Esophagus muscularis mucosa (tissue), 3 donors: ENCODE results near the gene TEAD2.
"Not testable (repeated sequence)": the region's sequence is repeated elsewhere in the genome, so short reads cannot be mapped to it uniquely, and the experiment has no call there.

Experiments
- CTCF ChIP-seq, 3 experiments: fragments of 200-600 bp in 2 of 3; fragments of 450-650 bp in 1 of 3; sonication (generic) in 2 of 3; IDR thresholded peaks; one replicate each; pipeline ENCODE4 v1.5.1; 2017 to 2019; ENCODE audit warnings: antibody characterized with exemption in 3 of 3, mild to moderate bottlenecking in 2 of 3, moderate library complexity in 1 of 3
- POLR2A ChIP-seq: fragments of 450-650 bp; IDR thresholded peaks from one replicate; pipeline ENCODE4 v1.6.1; 2017; ENCODE audit warnings: antibody characterized with exemption, moderate library complexity, mild to moderate bottlenecking, low read depth
- POLR2AphosphoS5 ChIP-seq, 2 donors: sonication (generic); formaldehyde crosslinking; IDR thresholded peaks; one replicate each; pipeline ENCODE4 v1.6.1; 2017; ENCODE audit warnings: antibody characterized with exemption in 2 of 2

- TF ChIP-seq POLR2A; CTCF (IDR thresholded peaks at IDR 0.05); POLR2AphosphoS5 (IDR thresholded peaks at IDR 0.05): not testable (repeated sequence)
These were observed 36.5 kb downstream of the TEAD2 start for GRCh38 chr19:49325756-49326155.
